Transverse colon (tissue), 4 donors: Measurements from ENCODE around the gene CLIC4. TPM values are rescaled to one million over a fixed set of nuclear protein-coding genes. Genes with fewer than 3 reads are reported as not detected.
A peak's percentile ranks its signal among the peaks of the same experiment; 100 is the strongest.

ENCODE experiments used
- DNase-seq: peaks from one replicate; pipeline ENCODE4 v3.0.0-alpha.2; 2019
- H3K27ac ChIP-seq, 4 donors: fragments of 200-600 bp; sonication (generic); 2 replicates each; pipeline ENCODE4 v1.5.1; 2016 to 2018; ENCODE audit warnings: inconsistent platforms in 4 of 4
- H3K27me3 ChIP-seq: fragments of 200-600 bp; sonication (generic); 2 replicates; pipeline ENCODE4 v1.5.1; 2017; ENCODE audit warnings: inconsistent platforms
- H3K36me3 ChIP-seq, 4 donors: fragments of 200-600 bp; sonication (generic); 2 replicates each; pipeline ENCODE4 v1.5.1; 2017 to 2019; ENCODE audit warnings: inconsistent platforms in 4 of 4
- H3K4me1 ChIP-seq, 4 donors: fragments of 200-600 bp; sonication (generic); 2 replicates each; pipeline ENCODE4 v1.5.1; 2017 to 2020; ENCODE audit warnings: inconsistent platforms in 4 of 4
- H3K4me3 ChIP-seq, 4 donors: fragments of 200-600 bp; sonication (generic); 1 replicate in 1 of 4; 2 replicates in 3 of 4; pipeline versions ENCODE4 v1.5.1 to v1.6.1; 2017 to 2019; ENCODE audit warnings: inconsistent platforms in 4 of 4
- H3K9me3 ChIP-seq, 2 donors: fragments of 200-600 bp; sonication (generic); 2 replicates each; pipeline ENCODE4 v1.5.1; 2017 to 2019; ENCODE audit warnings: inconsistent platforms in 2 of 2
- EP300 ChIP-seq: sonication (generic); formaldehyde crosslinking; IDR thresholded peaks from one replicate; pipeline ENCODE4 v1.6.1; 2017; ENCODE audit warnings: antibody characterized with exemption, low read depth
- POLR2A ChIP-seq: fragments of 450-650 bp; IDR thresholded peaks from one replicate; pipeline ENCODE4 v1.6.1; 2016; ENCODE audit warnings: antibody characterized with exemption, mild to moderate bottlenecking, moderate library complexity
- POLR2AphosphoS5 ChIP-seq, 3 donors: sonication (generic); formaldehyde crosslinking; IDR thresholded peaks; one replicate each; pipeline ENCODE4 v1.6.1; 2016; ENCODE audit warnings: antibody characterized with exemption in 3 of 3
- WGBS, 2 donors: methylation state at CpG; one replicate each; pipeline ENCODE4 v1.1.5; 2018; ENCODE audit warnings: low coverage in 1 of 2; 5-methylcytosine and 5-hydroxymethylcytosine counted together
- in situ Hi-C, 4 donors: fragments of 200-750 bp; cut with MboI; loops; one replicate each; pipeline versions ENCODE4 v1.15.0 to v1.15.1; 2017; ENCODE audit warnings: low sequenced_read_pairs in 3 of 4, low pct_ligation_motif_present in 1 of 4, low pct_unique_long_range_greater_than_20kb in 1 of 4
- intact Hi-C: fragments of 100-400 bp; cut with DNase I; formaldehyde crosslinking; loops from one replicate; pipeline ENCODE4 v1.15.1; 2023; ENCODE audit warnings: low total_unique reads
- total RNA-seq, 4 donors: library from RNA; depleted of rRNA; stranded (reverse); fragments of >200 nt; gene quantifications; one replicate each; pipeline ENCODE4 v1.1.0, GENCODE V29; 2016
- TF ChIP-seq, protein P1 (sequence below), 5 experiments: fragments of 200-600 bp in 3 of 5; fragments of 450-650 bp in 2 of 5; sonication (generic) in 3 of 5; IDR thresholded peaks; 1 replicate in 2 of 5; 2 replicates in 3 of 5; pipeline ENCODE4 v1.5.1; 2016 to 2017; ENCODE audit warnings: antibody characterized with exemption in 5 of 5, inconsistent platforms in 3 of 5, mild to moderate bottlenecking in 2 of 5, moderate library complexity in 1 of 5

Gene CLIC4
- total RNA-seq, 4 donors from 2014 or later, result 52.4 to 107 (median 65.0) TPM

DNA sequence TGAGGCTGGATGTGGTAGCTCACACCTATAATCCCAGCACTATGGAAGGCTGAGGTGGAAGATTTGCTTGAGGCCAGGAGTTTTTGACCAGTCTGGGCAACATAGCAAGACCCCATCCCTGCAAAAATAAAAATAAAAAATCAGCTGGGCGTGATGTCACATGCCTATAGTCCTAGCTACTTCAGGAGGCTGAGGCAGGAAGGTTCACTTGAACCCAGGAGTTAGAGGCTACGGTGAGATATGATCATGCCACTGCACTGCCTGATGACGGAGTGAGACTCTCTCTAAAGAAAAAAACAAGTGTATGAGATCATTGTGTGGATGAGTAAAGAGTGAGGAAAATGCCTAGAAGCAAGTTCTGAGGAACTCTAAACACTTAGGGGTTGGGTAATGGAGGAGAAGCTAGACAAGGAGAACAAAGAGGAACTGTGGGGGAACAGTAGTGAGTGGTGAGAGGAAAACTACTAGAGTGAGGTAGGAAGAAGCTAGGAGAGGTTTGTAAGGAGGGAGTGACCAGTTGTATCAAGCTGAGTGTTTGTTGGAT lies 17.0 kb downstream of the CLIC4 start:
- intact Hi-C loops (loop anchor here (10.0 kb wide), 1 partner anchor 467 kb away; no protein-coding TSS in a partner anchor), in situ Hi-C loops (no loop called here)
- H3K27me3 ChIP-seq, result no peaks in the 10 kb centered on the region
- WGBS, 2 donors, result 83 to 86% methylated on average over 3 of the region's 3 CpGs
- no peaks in the 10 kb centered on the region for H3K36me3 ChIP-seq
- H3K4me3 ChIP-seq, result no peak overlapping the region
- no peaks in the 10 kb centered on the region for H3K9me3 ChIP-seq
- H3K27ac ChIP-seq, result peak overlapping the region in 3 of 4 donors; percentile 7 to 41 (median 39)
- DNase-seq, result no peak
- no peak for TF ChIP-seq POLR2A
- TF ChIP-seq POLR2AphosphoS5 (IDR thresholded peaks at IDR 0.05), result no peak
- no peak for TF ChIP-seq EP300
- peaks cover 0 to 38% (median 6%) of the 10 kb centered on the region in 4 donors for H3K4me1 ChIP-seq

DNA sequence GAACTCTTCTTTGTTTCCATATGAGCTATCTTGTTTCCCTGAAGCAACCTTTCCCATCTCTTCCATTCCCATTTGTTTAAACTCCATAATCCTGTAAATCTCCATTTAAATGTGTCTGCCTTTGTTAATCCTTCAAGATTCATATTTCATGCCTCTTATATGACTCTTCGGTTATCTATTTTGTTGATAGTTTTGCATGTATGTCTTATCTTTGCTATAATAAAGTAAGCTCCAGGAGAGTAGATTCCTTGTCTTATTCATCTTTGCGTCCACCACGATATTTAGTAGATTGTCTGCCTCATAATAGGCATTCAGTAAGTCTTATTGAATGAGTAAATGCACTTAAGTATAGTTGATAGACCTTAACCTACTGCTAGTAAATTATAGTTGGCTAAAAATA lies 18.4 kb downstream of the CLIC4 start:
- intact Hi-C loops, result loop anchor here (10.0 kb wide), 1 partner anchor 469 kb away; no protein-coding TSS in a partner anchor
- Histone ChIP-seq H3K4me3 (no peak overlapping the region), H3K36me3 (no peaks in the 10 kb centered on the region), H3K4me1 (peaks cover 0 to 30% (median 6%) of the 10 kb centered on the region in 4 donors), H3K27me3 (no peaks in the 10 kb centered on the region), H3K27ac (peak overlapping the region in 1 of 4 donors; percentile 45), H3K9me3 (no peaks in the 10 kb centered on the region)
- no peak for DNase-seq
- in situ Hi-C loops, result no loop called here
- WGBS, 2 donors, result 85 to 86% methylated on average over 3 of the region's 3 CpGs
- no peak for TF ChIP-seq POLR2AphosphoS5 (IDR thresholded peaks at IDR 0.05)
- TF ChIP-seq, protein P1, sequence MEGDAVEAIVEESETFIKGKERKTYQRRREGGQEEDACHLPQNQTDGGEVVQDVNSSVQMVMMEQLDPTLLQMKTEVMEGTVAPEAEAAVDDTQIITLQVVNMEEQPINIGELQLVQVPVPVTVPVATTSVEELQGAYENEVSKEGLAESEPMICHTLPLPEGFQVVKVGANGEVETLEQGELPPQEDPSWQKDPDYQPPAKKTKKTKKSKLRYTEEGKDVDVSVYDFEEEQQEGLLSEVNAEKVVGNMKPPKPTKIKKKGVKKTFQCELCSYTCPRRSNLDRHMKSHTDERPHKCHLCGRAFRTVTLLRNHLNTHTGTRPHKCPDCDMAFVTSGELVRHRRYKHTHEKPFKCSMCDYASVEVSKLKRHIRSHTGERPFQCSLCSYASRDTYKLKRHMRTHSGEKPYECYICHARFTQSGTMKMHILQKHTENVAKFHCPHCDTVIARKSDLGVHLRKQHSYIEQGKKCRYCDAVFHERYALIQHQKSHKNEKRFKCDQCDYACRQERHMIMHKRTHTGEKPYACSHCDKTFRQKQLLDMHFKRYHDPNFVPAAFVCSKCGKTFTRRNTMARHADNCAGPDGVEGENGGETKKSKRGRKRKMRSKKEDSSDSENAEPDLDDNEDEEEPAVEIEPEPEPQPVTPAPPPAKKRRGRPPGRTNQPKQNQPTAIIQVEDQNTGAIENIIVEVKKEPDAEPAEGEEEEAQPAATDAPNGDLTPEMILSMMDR (IDR thresholded peaks at IDR 0.05), result no peak
- no peak for TF ChIP-seq EP300
- no peak for TF ChIP-seq POLR2A

DNA sequence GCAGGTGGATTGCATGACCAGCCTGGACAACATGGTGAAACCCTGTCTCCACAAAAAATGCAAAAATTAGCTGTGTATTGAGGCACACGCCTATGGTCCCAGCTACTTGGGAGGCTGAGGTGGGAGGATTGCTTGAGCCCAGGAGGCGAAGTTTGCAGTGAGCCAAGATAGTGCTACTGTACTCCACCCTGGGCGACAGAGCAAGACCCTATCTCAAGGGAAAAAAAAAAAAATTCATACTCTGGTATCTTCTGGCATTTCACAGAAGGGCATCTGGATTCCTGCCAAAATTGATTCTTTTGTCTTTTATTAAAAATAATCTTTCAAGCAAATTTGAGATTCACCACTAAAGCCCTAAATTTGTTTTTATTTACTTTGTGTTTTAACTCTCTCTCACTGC lies 19.2 kb downstream of the CLIC4 start:
- Histone ChIP-seq H3K9me3 (no peaks in the 10 kb centered on the region), H3K4me3 (no peak overlapping the region), H3K36me3 (no peaks in the 10 kb centered on the region), H3K27ac (peak overlapping the region; percentile 45 to 58 (median 51)), H3K4me1 (peaks cover 4 to 37% (median 10%) of the 10 kb centered on the region in 4 donors), H3K27me3 (no peaks in the 10 kb centered on the region)
- no peak for DNase-seq
- WGBS, 2 donors, result 89% methylated on average over 3 of the region's 3 CpGs; no CpG with 5 or more reads in 1 of the 2 donors
- intact Hi-C loops (loop anchor here (10.0 kb wide), 1 partner anchor 470 kb away; no protein-coding TSS in a partner anchor), in situ Hi-C loops (no loop called here)
- TF ChIP-seq POLR2AphosphoS5 (IDR thresholded peaks at IDR 0.05) (no peak), POLR2A (no peak), EP300 (no peak)
- TF ChIP-seq, protein P1 (IDR thresholded peaks at IDR 0.05), result no peak

DNA sequence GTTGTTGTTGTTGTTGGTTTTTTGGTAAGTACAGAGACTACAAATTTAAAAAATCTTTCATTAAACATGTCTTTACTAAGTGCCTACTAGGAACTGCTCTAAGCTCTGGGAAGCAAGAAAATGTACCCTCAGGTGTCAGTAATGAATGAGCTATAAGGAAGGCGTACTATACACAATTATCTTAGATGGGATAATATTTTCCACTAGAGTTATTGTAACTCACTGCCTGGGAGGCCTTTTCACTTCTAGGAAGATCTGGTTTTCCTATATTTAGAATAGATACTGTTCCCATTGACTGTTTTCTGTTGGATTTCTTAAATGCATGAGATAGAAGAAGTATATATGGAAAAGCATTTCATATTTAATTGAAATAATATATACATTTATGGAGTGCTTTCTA lies 19.6 kb downstream of the CLIC4 start:
- no peak overlapping the region for H3K4me3 ChIP-seq
- no peaks in the 10 kb centered on the region for H3K36me3 ChIP-seq
- in situ Hi-C loops (no loop called here), intact Hi-C loops (loop anchor here (10.0 kb wide), 1 partner anchor 470 kb away; no protein-coding TSS in a partner anchor)
- no peaks in the 10 kb centered on the region for H3K9me3 ChIP-seq
- DNase-seq, result no peak
- H3K27ac ChIP-seq, result peak overlapping the region; percentile 45 to 58 (median 51)
- TF ChIP-seq EP300 (no peak), POLR2AphosphoS5 (IDR thresholded peaks at IDR 0.05) (no peak), POLR2A (no peak)
- TF ChIP-seq, protein P1 (IDR thresholded peaks at IDR 0.05), result no peak
- no peaks in the 10 kb centered on the region for H3K27me3 ChIP-seq
- 78 to 81% methylated on average over 1 of the region's 1 CpG for WGBS, 2 donors
- H3K4me1 ChIP-seq, result peaks cover 4 to 41% (median 12%) of the 10 kb centered on the region in 4 donors
